GM12892 (cell line): ENCODE data around the gene EXO5.

Experiments
- DNase-seq: peaks from one replicate; pipeline ENCODE4 v3.0.0; 2011; ENCODE audit not compliant: insufficient read length
- FAIRE-seq: peaks from 2 replicates; lab custom pipeline; 2011; peaks lifted over from hg19 to GRCh38; lab: Jason Lieb, UNC
- POLR2A ChIP-seq: IDR thresholded peaks from 2 replicates; pipeline ENCODE4 v1.6.1; 2011; ENCODE audit warnings: low read depth, low read length, control low read depth
- POLR2AphosphoS5 ChIP-seq: IDR thresholded peaks from 2 replicates; pipeline ENCODE4 v1.6.1; 2011; ENCODE audit warnings: low read depth, low read length, control low read depth
- TAF1 ChIP-seq: IDR thresholded peaks from 2 replicates; pipeline ENCODE4 v1.6.1; 2011; ENCODE audit warnings: low read depth, mild to moderate bottlenecking, control low read depth, low read length, borderline replicate concordance

The EXO5 gene

GRCh38 chr1:40562185-40562584, 53.6 kb downstream of the EXO5 start:
- DNase-seq (no peak), FAIRE-seq (no peak)
- no peak for TF ChIP-seq POLR2A
- no peak for TF ChIP-seq TAF1
- TF ChIP-seq POLR2AphosphoS5 = no peak

- FAIRE-seq = no peak
Observed at GRCh38 chr1:40563266-40563665, 54.7 kb downstream of the EXO5 start.

DNA sequence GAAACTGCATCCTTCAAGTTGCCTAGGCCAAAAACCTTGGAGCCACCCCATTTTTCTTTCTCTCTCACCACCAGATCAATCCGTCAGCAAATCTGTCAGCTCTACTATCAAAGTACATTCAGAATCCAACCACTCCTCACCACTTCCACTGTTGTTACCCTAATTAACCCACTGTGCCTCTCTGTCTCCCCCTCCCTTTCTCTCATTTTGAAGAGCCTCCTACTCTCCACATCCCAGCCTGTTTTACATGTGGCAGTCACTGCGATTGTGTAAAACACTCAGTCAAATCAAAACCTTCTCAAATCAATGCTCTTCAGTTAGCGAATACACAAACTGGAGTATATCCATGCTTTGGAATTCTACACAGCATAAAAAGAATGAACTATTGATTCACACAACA, 55.9 kb downstream of the EXO5 start:
- no peak for FAIRE-seq
- TF ChIP-seq POLR2A = no peak
- TF ChIP-seq POLR2AphosphoS5 = no peak
- TF ChIP-seq TAF1 = no peak
- DNase-seq = no peak

More at GRCh38 chr1:40563266-40563665, 54.7 kb downstream of the EXO5 start:
- TF ChIP-seq TAF1 (no peak), POLR2AphosphoS5 (no peak)
- DNase-seq = no peak

DNA sequence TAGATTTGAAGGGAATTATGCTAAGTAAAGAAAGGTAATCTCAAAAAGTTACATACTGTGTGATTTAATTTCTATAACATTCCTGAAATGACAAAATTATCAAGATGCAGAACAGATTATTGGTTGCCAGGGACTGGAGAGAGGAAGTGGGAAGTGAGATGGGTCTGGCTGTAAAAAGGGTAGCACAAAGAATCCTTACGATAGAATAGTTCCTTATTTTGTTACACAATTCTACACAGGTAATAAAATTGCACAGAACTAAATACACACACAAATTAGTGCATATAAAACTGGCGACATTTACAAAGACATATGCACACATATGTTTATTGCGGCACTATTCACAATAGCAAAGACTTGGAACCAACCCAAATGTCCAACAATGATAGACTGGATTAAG, 56.3 kb downstream of the EXO5 start:
- no peak for FAIRE-seq
- TF ChIP-seq TAF1 (no peak), POLR2AphosphoS5 (no peak), POLR2A (no peak)
- DNase-seq = no peak
